ENCODE data around the gene HRG.

DNA sequence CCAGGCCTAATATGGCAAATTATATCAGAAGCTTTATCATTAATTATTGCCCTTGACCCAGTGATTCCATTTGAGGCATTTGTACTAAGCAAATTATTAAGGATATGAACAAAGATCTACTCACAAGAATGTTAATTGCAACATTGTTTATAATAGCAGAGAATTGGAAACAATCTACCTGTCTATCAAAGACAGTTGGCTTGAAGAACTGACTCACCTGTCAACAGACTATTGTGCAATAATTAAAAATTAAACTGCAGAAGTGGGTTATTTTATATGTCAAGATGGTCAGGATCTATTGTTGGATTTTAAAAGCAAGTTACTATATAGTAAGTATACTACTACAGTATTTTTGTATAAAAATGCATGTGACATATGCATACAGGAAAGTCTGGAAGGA is 32.3 kb upstream of the HRG start:
- TF ChIP-seq, protein P1, sequence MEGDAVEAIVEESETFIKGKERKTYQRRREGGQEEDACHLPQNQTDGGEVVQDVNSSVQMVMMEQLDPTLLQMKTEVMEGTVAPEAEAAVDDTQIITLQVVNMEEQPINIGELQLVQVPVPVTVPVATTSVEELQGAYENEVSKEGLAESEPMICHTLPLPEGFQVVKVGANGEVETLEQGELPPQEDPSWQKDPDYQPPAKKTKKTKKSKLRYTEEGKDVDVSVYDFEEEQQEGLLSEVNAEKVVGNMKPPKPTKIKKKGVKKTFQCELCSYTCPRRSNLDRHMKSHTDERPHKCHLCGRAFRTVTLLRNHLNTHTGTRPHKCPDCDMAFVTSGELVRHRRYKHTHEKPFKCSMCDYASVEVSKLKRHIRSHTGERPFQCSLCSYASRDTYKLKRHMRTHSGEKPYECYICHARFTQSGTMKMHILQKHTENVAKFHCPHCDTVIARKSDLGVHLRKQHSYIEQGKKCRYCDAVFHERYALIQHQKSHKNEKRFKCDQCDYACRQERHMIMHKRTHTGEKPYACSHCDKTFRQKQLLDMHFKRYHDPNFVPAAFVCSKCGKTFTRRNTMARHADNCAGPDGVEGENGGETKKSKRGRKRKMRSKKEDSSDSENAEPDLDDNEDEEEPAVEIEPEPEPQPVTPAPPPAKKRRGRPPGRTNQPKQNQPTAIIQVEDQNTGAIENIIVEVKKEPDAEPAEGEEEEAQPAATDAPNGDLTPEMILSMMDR (IDR thresholded peaks at IDR 0.05): no peak
- no peak for TF ChIP-seq POLR2AphosphoS5 (IDR thresholded peaks at IDR 0.05; ENCODE audit: low read depth, low read length)
- no peak for TF ChIP-seq SIN3A (IDR thresholded peaks at IDR 0.05; ENCODE audit: borderline replicate concordance, insufficient read depth, low read depth, low read length)
- TF ChIP-seq, protein P2, sequence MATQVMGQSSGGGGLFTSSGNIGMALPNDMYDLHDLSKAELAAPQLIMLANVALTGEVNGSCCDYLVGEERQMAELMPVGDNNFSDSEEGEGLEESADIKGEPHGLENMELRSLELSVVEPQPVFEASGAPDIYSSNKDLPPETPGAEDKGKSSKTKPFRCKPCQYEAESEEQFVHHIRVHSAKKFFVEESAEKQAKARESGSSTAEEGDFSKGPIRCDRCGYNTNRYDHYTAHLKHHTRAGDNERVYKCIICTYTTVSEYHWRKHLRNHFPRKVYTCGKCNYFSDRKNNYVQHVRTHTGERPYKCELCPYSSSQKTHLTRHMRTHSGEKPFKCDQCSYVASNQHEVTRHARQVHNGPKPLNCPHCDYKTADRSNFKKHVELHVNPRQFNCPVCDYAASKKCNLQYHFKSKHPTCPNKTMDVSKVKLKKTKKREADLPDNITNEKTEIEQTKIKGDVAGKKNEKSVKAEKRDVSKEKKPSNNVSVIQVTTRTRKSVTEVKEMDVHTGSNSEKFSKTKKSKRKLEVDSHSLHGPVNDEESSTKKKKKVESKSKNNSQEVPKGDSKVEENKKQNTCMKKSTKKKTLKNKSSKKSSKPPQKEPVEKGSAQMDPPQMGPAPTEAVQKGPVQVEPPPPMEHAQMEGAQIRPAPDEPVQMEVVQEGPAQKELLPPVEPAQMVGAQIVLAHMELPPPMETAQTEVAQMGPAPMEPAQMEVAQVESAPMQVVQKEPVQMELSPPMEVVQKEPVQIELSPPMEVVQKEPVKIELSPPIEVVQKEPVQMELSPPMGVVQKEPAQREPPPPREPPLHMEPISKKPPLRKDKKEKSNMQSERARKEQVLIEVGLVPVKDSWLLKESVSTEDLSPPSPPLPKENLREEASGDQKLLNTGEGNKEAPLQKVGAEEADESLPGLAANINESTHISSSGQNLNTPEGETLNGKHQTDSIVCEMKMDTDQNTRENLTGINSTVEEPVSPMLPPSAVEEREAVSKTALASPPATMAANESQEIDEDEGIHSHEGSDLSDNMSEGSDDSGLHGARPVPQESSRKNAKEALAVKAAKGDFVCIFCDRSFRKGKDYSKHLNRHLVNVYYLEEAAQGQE (IDR thresholded peaks at IDR 0.05; ENCODE audit: insufficient read depth in 1 of 2, low read depth in 2 of 2, low read length in 1 of 2): no peak
- no peak for TF ChIP-seq TCF7L2 (IDR thresholded peaks at IDR 0.05; ENCODE audit: low read depth, low read length)

Measured in Panc1 (cell line).